GM12864 (cell line): ENCODE measurements around the gene UAP1L1.

Experiments used
- DNase-seq: peaks from one replicate; pipeline ENCODE4 v3.0.0-alpha.2; 2011; ENCODE audit warnings: low read depth
- H3K4me3 ChIP-seq: 2 replicates; pipeline ENCODE4 v1.5.1; 2011; ENCODE audit warnings: mild to moderate bottlenecking, low read depth, low read length, control low read depth
- TF ChIP-seq, protein P1 (sequence below): IDR thresholded peaks from 2 replicates; pipeline ENCODE4 v1.5.1; 2011; ENCODE audit warnings: low read depth, mild to moderate bottlenecking, moderate library complexity, low read length, control low read depth, inconsistent platforms; ENCODE audit errors: missing control alignments

Gene UAP1L1, protein sequence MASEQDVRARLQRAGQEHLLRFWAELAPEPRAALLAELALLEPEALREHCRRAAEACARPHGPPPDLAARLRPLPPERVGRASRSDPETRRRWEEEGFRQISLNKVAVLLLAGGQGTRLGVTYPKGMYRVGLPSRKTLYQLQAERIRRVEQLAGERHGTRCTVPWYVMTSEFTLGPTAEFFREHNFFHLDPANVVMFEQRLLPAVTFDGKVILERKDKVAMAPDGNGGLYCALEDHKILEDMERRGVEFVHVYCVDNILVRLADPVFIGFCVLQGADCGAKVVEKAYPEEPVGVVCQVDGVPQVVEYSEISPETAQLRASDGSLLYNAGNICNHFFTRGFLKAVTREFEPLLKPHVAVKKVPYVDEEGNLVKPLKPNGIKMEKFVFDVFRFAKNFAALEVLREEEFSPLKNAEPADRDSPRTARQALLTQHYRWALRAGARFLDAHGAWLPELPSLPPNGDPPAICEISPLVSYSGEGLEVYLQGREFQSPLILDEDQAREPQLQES

DNA sequence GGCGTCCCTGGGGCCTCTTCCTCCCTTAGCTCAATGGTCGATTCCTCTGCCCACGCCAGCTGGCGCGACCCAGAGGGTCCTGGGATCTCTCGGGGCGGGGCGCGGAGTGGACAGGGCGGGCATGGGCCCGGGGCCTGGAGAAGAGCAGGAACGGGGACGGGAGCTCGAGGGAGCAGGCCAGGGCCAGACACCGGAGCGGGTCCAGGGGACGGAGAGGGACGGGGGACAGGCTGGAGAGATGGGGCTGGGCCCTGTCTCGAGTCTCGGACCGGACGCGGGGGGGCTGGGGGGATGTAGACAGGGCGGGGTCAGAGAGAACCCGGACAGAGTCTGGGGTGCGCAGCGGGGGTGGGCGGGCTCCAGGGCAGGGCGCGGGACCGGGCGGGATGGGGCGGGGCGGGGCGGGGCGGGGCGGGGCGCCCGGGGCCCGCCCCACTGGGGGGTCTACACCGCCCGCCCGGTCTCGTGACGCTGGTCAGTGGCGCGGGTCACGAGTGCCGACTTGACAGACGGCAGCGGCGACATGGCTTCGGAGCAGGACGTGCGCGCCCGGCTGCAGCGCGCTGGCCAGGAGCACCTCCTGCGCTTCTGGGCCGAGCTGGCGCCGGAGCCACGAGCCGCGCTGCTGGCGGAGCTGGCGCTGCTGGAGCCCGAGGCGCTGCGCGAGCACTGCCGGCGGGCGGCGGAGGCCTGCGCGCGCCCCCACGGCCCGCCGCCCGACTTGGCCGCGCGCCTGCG lies at the start of gene UAP1L1:
Gene UAP1L1 (plus strand): TSS at position 508 of the 738 bp plus-strand sequence. CDS start 16 bp downstream, at position 524.
- TF ChIP-seq, protein P1, sequence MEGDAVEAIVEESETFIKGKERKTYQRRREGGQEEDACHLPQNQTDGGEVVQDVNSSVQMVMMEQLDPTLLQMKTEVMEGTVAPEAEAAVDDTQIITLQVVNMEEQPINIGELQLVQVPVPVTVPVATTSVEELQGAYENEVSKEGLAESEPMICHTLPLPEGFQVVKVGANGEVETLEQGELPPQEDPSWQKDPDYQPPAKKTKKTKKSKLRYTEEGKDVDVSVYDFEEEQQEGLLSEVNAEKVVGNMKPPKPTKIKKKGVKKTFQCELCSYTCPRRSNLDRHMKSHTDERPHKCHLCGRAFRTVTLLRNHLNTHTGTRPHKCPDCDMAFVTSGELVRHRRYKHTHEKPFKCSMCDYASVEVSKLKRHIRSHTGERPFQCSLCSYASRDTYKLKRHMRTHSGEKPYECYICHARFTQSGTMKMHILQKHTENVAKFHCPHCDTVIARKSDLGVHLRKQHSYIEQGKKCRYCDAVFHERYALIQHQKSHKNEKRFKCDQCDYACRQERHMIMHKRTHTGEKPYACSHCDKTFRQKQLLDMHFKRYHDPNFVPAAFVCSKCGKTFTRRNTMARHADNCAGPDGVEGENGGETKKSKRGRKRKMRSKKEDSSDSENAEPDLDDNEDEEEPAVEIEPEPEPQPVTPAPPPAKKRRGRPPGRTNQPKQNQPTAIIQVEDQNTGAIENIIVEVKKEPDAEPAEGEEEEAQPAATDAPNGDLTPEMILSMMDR = no peak
- peak within 1 kb of the TSS; percentile 86 for H3K4me3 ChIP-seq
- DNase-seq = no peak

DNA sequence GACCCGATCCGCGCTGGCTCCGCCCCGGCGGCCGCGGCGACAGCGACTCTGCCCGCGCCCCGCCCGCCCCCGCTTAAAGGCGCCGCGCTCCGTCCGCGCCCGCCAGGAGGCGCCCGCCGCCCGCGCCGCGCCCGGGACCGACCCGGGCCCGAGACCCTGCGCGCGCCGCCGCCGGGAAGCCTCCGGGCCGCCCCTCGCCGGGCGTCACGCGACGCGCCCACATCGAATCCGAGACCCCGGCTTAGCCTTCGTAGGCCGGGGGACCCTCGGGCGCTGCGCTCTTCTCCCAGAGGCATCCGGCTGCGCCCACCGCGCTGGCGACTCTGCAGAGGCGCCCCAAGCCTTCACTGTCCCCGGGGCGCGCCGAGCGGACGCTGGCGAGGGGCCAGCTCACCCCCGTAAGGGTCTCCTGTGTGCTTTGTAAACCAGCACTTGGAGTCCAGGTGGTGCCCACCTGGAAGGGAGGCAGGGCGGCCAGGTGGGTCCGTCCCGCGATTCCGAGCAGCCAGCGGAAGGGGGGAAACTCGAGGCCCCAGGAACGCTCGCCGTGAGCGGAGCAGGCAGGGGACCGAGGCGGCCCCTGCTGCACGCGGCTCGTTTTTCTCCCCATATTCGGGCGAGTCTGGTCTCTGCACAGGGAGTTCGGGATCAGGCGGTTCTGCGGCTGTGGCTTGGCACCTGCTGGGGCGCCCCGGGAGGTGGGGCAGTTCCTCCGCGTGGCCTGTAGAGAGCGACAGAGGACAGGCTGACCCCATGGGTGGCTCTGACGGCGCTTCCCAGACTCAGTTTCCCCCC lies 48.9 kb upstream of the UAP1L1 start:
- H3K4me3 ChIP-seq = peak overlapping the region; percentile 46
- DNase-seq = no peak
- TF ChIP-seq, protein P1 = peak; percentile 70

DNA sequence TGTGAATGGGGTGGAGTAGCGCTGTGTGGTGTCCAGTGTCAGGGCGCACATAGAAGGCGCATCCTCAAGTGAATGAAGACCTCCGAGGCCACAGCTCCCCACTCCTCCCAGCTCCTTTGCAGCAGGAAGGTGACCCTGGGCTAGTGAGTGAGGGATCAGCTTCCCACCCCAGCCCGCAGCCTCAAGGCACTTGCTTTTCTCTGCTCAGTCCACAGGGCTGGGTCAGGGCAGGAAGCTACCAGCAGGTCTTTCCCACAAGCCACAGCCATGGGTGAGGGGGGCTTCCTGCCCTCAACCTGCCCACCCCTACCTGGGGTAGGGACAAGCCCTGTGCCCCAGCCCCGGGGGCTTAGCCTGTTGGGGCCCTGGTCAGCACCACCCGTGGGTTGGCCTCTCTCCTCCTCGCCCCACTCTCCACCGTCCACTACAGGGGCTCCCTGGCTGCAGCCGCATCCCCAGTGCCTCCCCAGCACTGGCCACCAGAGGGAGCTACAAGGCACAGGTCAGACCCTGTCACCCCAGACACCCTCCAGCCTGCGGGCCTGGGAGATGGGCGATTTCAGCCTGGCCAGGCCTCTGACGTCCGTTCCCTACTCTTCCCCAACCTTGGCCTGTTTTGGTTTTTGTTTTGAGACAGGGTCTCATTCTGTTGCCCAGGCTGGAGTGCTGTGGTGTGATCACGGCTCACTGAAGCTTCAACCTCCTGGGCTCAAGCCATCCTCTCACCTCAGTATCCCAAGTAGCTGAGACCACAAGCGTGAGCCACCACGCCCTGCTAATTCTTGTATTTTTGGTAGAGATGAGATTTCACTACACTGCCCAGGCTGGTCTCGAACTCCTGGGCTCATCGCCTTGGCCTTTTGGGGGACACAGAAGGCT lies 48.0 kb upstream of the UAP1L1 start:
- TF ChIP-seq, protein P1 = peak; percentile 95
- no peak for DNase-seq
- no peak overlapping the region for H3K4me3 ChIP-seq

DNA sequence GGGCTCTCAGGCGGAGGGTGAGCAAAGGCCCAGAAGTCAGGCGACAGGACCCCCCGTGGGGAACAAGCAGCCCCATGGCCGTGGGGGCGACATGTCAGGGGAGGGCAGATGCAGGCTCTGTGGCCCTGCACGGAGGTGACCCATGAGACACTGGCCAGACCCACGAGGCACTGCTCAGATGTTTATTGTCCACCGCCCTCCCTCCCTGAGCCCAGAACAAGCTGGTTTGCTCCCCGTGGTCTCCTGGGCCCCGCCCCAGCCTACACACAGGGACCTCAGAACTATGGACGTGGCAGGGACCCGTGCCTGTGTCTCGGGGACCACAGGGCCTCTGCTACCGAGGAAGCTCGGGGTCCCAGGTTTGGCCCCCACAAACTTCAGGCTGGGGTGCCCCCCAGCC lies 47.3 kb upstream of the UAP1L1 start:
- H3K4me3 ChIP-seq = no peak overlapping the region
- DNase-seq = no peak
- TF ChIP-seq, protein P1 = no peak

DNA sequence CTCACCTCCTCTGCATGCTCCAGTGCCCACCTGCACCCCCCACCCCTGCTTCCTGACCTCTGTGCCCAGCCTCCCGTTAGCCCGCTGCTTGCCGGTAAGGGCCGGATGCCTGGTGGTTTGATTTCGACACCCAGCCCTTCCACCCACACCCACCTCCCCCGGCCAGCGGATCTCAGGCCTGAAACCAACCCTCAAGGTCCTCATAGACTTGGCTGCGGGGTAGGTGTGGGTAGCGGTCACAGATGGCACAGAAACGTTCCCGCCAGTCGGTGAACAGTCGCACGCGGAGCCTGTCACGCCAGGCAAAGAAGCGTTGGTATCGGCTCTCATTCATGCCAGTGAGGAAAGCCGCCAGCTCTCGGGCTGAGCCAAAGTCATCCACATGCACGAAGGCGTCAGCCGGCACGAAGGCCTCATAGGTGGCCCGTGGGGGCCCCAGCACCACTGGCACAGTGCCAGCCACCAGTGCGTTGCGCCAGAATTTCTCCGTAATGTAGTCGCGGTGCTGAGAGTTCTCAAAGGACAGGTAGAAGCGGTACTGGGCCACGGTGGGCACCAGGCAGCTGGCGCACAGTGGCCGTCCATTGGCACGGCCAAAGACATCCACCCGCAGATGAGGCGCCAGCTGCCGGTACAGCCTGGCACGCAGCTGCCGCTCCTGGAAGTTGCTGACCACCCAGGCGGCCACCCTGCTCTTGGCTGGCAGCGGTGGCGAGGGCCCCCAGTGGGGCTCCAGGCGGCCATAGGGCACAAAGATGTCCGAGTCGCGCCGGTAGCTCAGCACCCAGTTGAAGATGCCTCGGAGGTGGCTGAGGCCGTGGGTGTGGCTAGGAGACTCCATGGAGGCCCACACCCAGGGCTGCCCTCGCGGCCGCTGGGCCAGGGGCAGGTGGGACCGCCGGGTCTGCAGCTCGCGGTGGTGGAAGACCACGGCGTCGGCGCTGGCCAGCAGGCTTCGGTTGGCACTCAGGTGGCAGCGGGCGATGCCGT lies 46.5 kb upstream of the UAP1L1 start:
- TF ChIP-seq, protein P1 = no peak
- no peak for DNase-seq

More for the DNA sequence above, 46.5 kb upstream of the UAP1L1 start:
- H3K4me3 ChIP-seq = no peak overlapping the region
